WTC11 (cell line): ENCODE measurements around the gene HDGF. TPM values are rescaled to one million over a fixed set of nuclear protein-coding genes. Genes with fewer than 3 reads are reported as not detected.

Experiments
- ATAC-seq: fragments of 200-7000 bp; cut with Tn5 transposase; 2 replicates; pipeline ENCODE4 v1.10.0; 2021; ENCODE audit warnings: mild to moderate bottlenecking, moderate library complexity
- CTCF ChIA-PET: fragments of 300-600 bp; sonication (Branson Sonifier 250); formaldehyde crosslinking; loops from one replicate; lab custom pipeline; 2021; ENCODE audit warnings: antibody characterized with exemption; lab: Charles Lee
- POLR2A ChIA-PET: fragments of 350-600 bp; sonication (Branson Sonifier 250); formaldehyde crosslinking; loops from one replicate; lab custom pipeline; 2021; ENCODE audit warnings: antibody characterized with exemption; lab: Charles Lee
- DNase-seq: peaks from one replicate; pipeline ENCODE4 v3.0.0; 2021; ENCODE audit warnings: low spot score
- H3K27ac Mint-ChIP-seq: 2 replicates; pipeline ENCODE4 v1.8.0; 2021; ENCODE audit warnings: mixed read lengths
- H3K27me3 Mint-ChIP-seq: 2 replicates; pipeline ENCODE4 v1.8.0; 2021; ENCODE audit warnings: low read depth, mild to moderate bottlenecking, moderate library complexity, mixed read lengths
- H3K36me3 Mint-ChIP-seq: 2 replicates; pipeline ENCODE4 v1.8.0; 2021; ENCODE audit warnings: mixed read lengths
- H3K4me1 Mint-ChIP-seq: 2 replicates; pipeline ENCODE4 v1.8.0; 2022; ENCODE audit warnings: mixed read lengths
- H3K4me3 Mint-ChIP-seq: 2 replicates; pipeline ENCODE4 v1.8.0; 2021; ENCODE audit warnings: mild to moderate bottlenecking, moderate library complexity, mixed read lengths
- H3K9me3 Mint-ChIP-seq: 2 replicates; pipeline ENCODE4 v1.8.0; 2021; ENCODE audit warnings: mixed read lengths
- CBFB ChIP-seq: sonication (generic); formaldehyde crosslinking; IDR thresholded peaks from 2 replicates; pipeline ENCODE4 v1.8.1; 2022; ENCODE audit warnings: mild to moderate bottlenecking, low read depth, missing genetic modification reagents
- GTF2I ChIP-seq: fragments of 250-450 bp; sonication (Bioruptor Pico); conservative IDR thresholded peaks from 2 replicates; pipeline ENCODE4 v1.4.0; 2021; ENCODE audit warnings: mild to moderate bottlenecking
- KAT7 ChIP-seq: sonication (generic); formaldehyde crosslinking; IDR thresholded peaks from 2 replicates; pipeline ENCODE4 v1.8.1; 2023; ENCODE audit warnings: missing genetic modification reagents, mild to moderate bottlenecking, borderline replicate concordance
- NR2C2 ChIP-seq: sonication (generic); formaldehyde crosslinking; IDR thresholded peaks from 2 replicates; pipeline ENCODE4 v1.8.0; 2022; ENCODE audit warnings: mild to moderate bottlenecking, missing genetic modification reagents
- OVOL2 ChIP-seq: fragments of 250-450 bp; sonication (Bioruptor Pico); IDR thresholded peaks from 2 replicates; pipeline ENCODE4 v1.9.0; 2021; ENCODE audit warnings: mild to moderate bottlenecking, borderline replicate concordance
- SOX15 ChIP-seq: fragments of 250-450 bp; sonication (Bioruptor Pico); IDR thresholded peaks from 2 replicates; pipeline ENCODE4 v1.9.0; 2021; ENCODE audit warnings: mild to moderate bottlenecking
- TEAD4 ChIP-seq: sonication (generic); formaldehyde crosslinking; IDR thresholded peaks from 2 replicates; pipeline ENCODE4 v1.8.0; 2022; ENCODE audit warnings: mild to moderate bottlenecking, missing genetic modification reagents
- TP53 ChIP-seq: sonication (generic); formaldehyde crosslinking; IDR thresholded peaks from 2 replicates; pipeline ENCODE4 v1.8.1; 2023; ENCODE audit warnings: mild to moderate bottlenecking, missing genetic modification reagents
- ZBTB21 ChIP-seq: sonication (generic); formaldehyde crosslinking; IDR thresholded peaks from 2 replicates; pipeline ENCODE4 v1.8.1; 2023; ENCODE audit warnings: mild to moderate bottlenecking, missing genetic modification reagents, borderline replicate concordance
- ZNF138 ChIP-seq: sonication (generic); formaldehyde crosslinking; conservative IDR thresholded peaks from 2 replicates; pipeline ENCODE4 v1.8.1; 2022; ENCODE audit warnings: mild to moderate bottlenecking, moderate library complexity, missing genetic modification reagents
- ZNF232 ChIP-seq: sonication (generic); formaldehyde crosslinking; IDR thresholded peaks from 2 replicates; pipeline ENCODE4 v1.8.0; 2022; ENCODE audit warnings: mild to moderate bottlenecking, missing genetic modification reagents
- ZNF317 ChIP-seq: sonication (generic); formaldehyde crosslinking; IDR thresholded peaks from 2 replicates; pipeline ENCODE4 v1.8.1; 2023; ENCODE audit warnings: low read depth, mild to moderate bottlenecking, moderate library complexity, missing genetic modification reagents, borderline replicate concordance
- ZNF416 ChIP-seq: fragments of 250-450 bp; sonication (Bioruptor Pico); IDR thresholded peaks from 2 replicates; pipeline ENCODE4 v1.9.0; 2021; ENCODE audit warnings: mild to moderate bottlenecking, inconsistent platforms
- total RNA-seq: library from RNA; stranded (reverse); gene quantifications from 3 replicates; pipeline ENCODE4 v1.2.3, GENCODE V29; 2021
- TF ChIP-seq, protein P1 (sequence below): fragments of 250-450 bp; sonication (Bioruptor Pico); IDR thresholded peaks from 2 replicates; pipeline ENCODE4 v1.9.0; 2021; ENCODE audit warnings: moderate library complexity, mild to moderate bottlenecking, inconsistent platforms, borderline replicate concordance
- TF ChIP-seq, protein P2 (sequence below): sonication (generic); formaldehyde crosslinking; IDR thresholded peaks from 2 replicates; pipeline ENCODE4 v1.8.1; 2023; ENCODE audit warnings: mild to moderate bottlenecking, missing genetic modification reagents, moderate library complexity
- TF ChIP-seq, protein P3 (sequence below): sonication (generic); formaldehyde crosslinking; IDR thresholded peaks from 2 replicates; pipeline ENCODE4 v1.8.1; 2023; ENCODE audit warnings: mild to moderate bottlenecking, missing genetic modification reagents
- TF ChIP-seq, protein P4 (sequence below): sonication (generic); formaldehyde crosslinking; IDR thresholded peaks from 2 replicates; pipeline ENCODE4 v1.8.1; 2023; ENCODE audit warnings: mild to moderate bottlenecking, missing genetic modification reagents, borderline replicate concordance
- TF ChIP-seq, protein P5 (sequence below): sonication (generic); formaldehyde crosslinking; conservative IDR thresholded peaks from 2 replicates; pipeline ENCODE4 v1.8.1; 2023; ENCODE audit warnings: mild to moderate bottlenecking, low read depth, missing genetic modification reagents, moderate library complexity
- TF ChIP-seq, protein P6 (sequence below): sonication (generic); formaldehyde crosslinking; IDR thresholded peaks from 2 replicates; pipeline ENCODE4 v1.8.1; 2022; ENCODE audit warnings: mild to moderate bottlenecking, moderate library complexity, missing genetic modification reagents

The HDGF gene
- total RNA-seq, 1 experiment from 2014 or later, result 339 TPM

DNA sequence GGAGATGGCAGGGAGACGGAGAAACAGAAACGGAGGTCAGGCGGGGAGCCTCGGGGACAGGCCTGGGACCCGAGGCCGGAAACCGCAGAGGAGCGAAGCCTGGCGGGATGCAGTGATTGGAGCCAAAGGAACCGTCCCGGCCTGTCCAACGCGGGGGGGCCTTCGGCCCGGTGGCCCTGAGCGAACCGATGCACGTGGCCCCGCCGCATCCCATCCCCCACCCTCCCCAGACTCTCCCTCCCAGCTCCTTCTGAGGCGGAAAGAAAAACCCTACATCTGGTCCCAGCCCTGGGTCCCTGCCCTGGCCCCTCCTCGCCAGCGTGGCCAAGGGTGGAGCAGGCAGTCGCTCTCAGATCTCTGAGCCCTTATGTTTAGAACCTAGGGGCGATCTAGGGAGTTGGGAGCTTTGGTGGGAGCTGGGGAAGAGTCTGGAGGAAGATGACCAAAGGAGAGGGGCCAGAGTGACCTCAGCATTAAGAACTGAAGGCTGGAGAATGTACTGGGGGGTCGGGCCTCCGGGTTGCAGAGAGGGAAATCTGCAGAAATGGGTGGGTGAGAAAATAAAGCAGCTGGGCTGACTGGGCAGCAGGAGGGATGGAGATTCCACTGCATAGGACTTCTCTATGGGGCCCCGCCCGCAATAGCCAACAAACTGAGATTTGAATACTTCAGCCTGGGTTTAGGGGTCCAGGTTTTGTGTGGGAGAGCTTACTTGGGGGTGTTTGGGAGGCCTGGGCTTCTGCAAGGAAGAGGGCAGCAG lies 44.6 kb downstream of the HDGF start (continued):
- TF ChIP-seq ZNF138 (CRISPR knock-in tag) (0 out of 2 replicates have a peak, but pooled peaks have one; percentile 37), ZBTB21 (no peak), CBFB (CRISPR knock-in tag) (no peak), NR2C2 (CRISPR knock-in tag) (no peak), ZNF416 (CRISPR knock-in tag) (0 out of 2 replicates have a peak, but pooled peaks have one; percentile 66), SOX15 (CRISPR knock-in tag) (no peak), GTF2I (CRISPR knock-in tag) (no peak), ZNF317 (CRISPR knock-in tag) (no peak), ZNF232 (no peak), TEAD4 (CRISPR knock-in tag) (no peak), KAT7 (0 out of 2 replicates have a peak, but pooled peaks have one; percentile 18)
- TF ChIP-seq, protein P1, sequence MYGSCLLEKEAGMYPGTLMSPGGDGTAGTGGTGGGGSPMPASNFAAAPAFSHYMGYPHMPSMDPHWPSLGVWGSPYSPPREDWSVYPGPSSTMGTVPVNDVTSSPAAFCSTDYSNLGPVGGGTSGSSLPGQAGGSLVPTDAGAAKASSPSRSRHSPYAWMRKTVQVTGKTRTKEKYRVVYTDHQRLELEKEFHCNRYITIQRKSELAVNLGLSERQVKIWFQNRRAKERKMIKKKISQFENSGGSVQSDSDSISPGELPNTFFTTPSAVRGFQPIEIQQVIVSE, result no peak
- TF ChIP-seq, protein P2, sequence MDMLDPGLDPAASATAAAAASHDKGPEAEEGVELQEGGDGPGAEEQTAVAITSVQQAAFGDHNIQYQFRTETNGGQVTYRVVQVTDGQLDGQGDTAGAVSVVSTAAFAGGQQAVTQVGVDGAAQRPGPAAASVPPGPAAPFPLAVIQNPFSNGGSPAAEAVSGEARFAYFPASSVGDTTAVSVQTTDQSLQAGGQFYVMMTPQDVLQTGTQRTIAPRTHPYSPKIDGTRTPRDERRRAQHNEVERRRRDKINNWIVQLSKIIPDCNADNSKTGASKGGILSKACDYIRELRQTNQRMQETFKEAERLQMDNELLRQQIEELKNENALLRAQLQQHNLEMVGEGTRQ, result 0 out of 2 replicates have a peak, but pooled peaks have one; percentile 12
- TF ChIP-seq, protein P3, sequence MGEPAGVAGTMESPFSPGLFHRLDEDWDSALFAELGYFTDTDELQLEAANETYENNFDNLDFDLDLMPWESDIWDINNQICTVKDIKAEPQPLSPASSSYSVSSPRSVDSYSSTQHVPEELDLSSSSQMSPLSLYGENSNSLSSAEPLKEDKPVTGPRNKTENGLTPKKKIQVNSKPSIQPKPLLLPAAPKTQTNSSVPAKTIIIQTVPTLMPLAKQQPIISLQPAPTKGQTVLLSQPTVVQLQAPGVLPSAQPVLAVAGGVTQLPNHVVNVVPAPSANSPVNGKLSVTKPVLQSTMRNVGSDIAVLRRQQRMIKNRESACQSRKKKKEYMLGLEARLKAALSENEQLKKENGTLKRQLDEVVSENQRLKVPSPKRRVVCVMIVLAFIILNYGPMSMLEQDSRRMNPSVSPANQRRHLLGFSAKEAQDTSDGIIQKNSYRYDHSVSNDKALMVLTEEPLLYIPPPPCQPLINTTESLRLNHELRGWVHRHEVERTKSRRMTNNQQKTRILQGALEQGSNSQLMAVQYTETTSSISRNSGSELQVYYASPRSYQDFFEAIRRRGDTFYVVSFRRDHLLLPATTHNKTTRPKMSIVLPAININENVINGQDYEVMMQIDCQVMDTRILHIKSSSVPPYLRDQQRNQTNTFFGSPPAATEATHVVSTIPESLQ (CRISPR knock-in tag), result no peak

DNA sequence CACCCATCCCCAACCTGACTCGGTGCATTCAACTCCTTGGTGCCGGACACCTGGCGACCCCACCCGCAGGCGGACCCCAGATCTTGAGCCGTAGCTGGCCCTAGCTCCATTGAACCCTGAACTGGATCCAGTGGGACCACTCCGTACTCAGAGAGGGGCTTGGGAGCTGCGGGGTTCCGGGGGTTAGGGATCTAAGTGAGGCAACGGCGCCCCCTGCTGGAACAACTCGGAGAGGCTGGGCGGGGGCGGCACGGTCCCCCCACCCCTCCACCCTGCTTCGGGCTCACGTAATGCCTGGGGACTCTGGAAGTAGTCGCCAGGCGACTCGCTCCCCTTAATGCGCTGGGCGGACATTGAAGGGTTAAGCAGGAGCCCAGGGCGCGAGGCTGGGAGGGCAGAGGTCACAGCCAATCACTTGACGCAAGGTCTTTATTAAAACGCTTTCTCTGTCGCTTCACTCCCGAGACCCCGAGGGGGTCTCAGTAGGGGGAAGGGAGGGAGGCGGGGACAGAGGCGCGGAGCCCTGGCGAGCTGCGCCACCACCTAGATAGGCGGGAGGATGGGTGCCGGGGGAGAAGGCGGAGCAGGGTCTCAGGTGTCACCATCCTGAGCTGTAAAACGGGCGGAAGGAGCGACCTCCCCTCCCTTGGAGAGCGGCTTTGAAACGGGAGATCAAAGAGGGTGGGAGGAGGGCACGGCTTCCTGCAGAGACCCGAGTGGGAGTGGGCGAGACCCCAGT lies 45.4 kb downstream of the HDGF start:
- peak overlapping the region; percentile 96 for H3K27ac Mint-ChIP-seq
- H3K27me3 Mint-ChIP-seq, result peaks cover 23% of the 10 kb centered on the region
- H3K9me3 Mint-ChIP-seq, result no peaks in the 10 kb centered on the region
- H3K4me3 Mint-ChIP-seq, result peak overlapping the region; percentile 84
- DNase-seq (peak; percentile 94), ATAC-seq (peak; percentile 45)
- H3K4me1 Mint-ChIP-seq, result peaks cover 62% of the 10 kb centered on the region
- peaks cover 7% of the 10 kb centered on the region for H3K36me3 Mint-ChIP-seq
- POLR2A ChIA-PET, result interaction anchor here (0.5 to 5.4 kb wide), 18 partner anchors 9 to 82 kb away, joined by 3 to 195 read pairs (median 6); partner anchors contain the start of genes HDGF, ISG20L2, METTL25B and MRPL24
- CTCF ChIA-PET, result interaction anchor here (0.6 to 25.2 kb wide), 46 partner anchors 9 to 249 kb away, joined by 3 to 1553 read pairs (median 6); partner anchors contain the start of genes BCAN, HAPLN2, HDGF and INSRR
- TF ChIP-seq TP53 (CRISPR knock-in tag), result no peak
- TF ChIP-seq, protein P4, sequence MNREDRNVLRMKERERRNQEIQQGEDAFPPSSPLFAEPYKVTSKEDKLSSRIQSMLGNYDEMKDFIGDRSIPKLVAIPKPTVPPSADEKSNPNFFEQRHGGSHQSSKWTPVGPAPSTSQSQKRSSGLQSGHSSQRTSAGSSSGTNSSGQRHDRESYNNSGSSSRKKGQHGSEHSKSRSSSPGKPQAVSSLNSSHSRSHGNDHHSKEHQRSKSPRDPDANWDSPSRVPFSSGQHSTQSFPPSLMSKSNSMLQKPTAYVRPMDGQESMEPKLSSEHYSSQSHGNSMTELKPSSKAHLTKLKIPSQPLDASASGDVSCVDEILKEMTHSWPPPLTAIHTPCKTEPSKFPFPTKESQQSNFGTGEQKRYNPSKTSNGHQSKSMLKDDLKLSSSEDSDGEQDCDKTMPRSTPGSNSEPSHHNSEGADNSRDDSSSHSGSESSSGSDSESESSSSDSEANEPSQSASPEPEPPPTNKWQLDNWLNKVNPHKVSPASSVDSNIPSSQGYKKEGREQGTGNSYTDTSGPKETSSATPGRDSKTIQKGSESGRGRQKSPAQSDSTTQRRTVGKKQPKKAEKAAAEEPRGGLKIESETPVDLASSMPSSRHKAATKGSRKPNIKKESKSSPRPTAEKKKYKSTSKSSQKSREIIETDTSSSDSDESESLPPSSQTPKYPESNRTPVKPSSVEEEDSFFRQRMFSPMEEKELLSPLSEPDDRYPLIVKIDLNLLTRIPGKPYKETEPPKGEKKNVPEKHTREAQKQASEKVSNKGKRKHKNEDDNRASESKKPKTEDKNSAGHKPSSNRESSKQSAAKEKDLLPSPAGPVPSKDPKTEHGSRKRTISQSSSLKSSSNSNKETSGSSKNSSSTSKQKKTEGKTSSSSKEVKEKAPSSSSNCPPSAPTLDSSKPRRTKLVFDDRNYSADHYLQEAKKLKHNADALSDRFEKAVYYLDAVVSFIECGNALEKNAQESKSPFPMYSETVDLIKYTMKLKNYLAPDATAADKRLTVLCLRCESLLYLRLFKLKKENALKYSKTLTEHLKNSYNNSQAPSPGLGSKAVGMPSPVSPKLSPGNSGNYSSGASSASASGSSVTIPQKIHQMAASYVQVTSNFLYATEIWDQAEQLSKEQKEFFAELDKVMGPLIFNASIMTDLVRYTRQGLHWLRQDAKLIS (CRISPR knock-in tag), result 0 out of 2 replicates have a peak, but pooled peaks have one; percentile 25
- TF ChIP-seq, protein P5, sequence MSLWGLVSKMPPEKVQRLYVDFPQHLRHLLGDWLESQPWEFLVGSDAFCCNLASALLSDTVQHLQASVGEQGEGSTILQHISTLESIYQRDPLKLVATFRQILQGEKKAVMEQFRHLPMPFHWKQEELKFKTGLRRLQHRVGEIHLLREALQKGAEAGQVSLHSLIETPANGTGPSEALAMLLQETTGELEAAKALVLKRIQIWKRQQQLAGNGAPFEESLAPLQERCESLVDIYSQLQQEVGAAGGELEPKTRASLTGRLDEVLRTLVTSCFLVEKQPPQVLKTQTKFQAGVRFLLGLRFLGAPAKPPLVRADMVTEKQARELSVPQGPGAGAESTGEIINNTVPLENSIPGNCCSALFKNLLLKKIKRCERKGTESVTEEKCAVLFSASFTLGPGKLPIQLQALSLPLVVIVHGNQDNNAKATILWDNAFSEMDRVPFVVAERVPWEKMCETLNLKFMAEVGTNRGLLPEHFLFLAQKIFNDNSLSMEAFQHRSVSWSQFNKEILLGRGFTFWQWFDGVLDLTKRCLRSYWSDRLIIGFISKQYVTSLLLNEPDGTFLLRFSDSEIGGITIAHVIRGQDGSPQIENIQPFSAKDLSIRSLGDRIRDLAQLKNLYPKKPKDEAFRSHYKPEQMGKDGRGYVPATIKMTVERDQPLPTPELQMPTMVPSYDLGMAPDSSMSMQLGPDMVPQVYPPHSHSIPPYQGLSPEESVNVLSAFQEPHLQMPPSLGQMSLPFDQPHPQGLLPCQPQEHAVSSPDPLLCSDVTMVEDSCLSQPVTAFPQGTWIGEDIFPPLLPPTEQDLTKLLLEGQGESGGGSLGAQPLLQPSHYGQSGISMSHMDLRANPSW (CRISPR knock-in tag), result no peak
- TF ChIP-seq, protein P2, result no peak
- TF ChIP-seq, protein P6, sequence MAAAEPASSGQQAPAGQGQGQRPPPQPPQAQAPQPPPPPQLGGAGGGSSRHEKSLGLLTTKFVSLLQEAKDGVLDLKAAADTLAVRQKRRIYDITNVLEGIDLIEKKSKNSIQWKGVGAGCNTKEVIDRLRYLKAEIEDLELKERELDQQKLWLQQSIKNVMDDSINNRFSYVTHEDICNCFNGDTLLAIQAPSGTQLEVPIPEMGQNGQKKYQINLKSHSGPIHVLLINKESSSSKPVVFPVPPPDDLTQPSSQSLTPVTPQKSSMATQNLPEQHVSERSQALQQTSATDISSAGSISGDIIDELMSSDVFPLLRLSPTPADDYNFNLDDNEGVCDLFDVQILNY, result no peak
- no peak for TF ChIP-seq OVOL2 (CRISPR knock-in tag)
- no peak for TF ChIP-seq ZNF317 (CRISPR knock-in tag)
